Heart left ventricle (tissue), 13 donors: ENCODE data around the gene FN3K.

ENCODE experiments used
- CTCF ChIP-seq, 12 donors: fragments of 200-600 bp; sonication (generic) in 4 of 12; IDR thresholded peaks; one replicate each; pipeline versions ENCODE4 v1.5.0 to v1.8.0; 2018 to 2022; ENCODE audit warnings: antibody characterized with exemption in 12 of 12, mild to moderate bottlenecking in 5 of 12
- POLR2A ChIP-seq, 2 donors: fragments of 450-650 bp; IDR thresholded peaks; one replicate each; pipeline ENCODE4 v1.6.1; 2017; ENCODE audit warnings: antibody characterized with exemption in 2 of 2, mild to moderate bottlenecking in 2 of 2, moderate library complexity in 2 of 2
- donor health status: ischemic (EF 13 %, LVEDD 7.1; RV severe dilation, severe dysfunction).
- donor health status: DM: no; HTN: yes; CAD: no.
- donor health status: DM: no; HTN: no; CAD: no.
- donor health status: ischemic (EF 25% LVEDD 6.9; RV normal size, moderate dysfunction).
- donor health status: ischemic (EF 25% LVEDD 5.7; RV mildly dilated, moderate dysfunction).
- donor health status: ischemic (EF 35%, LVEDD 5.7; RV mildly dilated, moderate dysfunction).
- donor health status: nonischemic (EF 11% LVEDD 7.7; RV severe dilation, severe dysfunction).
- donor health status: DM: yes; HTN: yes; CAD: no.
- donor health status: PGD.
- donor health status: ischemic (EF 29% LVEDD 5.4; RV normal size, mild dysfunction).
- donor health status: nonischemic (EF 23%, LVEDD 6.1; RV moderate dilation, normal function).

DNA sequence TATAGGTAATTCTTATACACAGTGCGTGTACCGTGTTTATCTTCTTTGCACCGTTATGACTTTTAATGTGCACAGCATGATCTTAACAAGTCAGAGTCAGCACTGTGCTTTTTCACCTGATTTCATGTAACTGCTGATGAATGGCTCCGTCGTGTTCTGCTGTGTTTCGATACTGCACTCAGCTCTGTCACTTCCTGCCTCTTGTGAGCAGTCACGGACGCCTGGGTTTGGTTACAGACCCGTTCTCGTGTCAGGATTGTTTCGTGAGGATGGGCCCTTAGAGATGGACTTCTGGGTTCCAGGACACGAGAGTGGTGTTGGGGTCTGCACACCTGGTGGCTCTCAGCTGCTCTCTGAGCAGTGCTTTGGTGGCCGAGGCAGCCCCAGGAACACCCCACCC, 41.0 kb downstream of the FN3K start:
- TF ChIP-seq CTCF (IDR thresholded peaks at IDR 0.05) (no peak), POLR2A (IDR thresholded peaks at IDR 0.05) (no peak)
